GM21786 (cell line): ENCODE results near the gene MX1.
A peak's percentile ranks its signal among the peaks of the same experiment; 100 is the strongest.

Source experiments
- ATAC-seq: cut with Tn5 transposase; IDR thresholded peaks from one replicate; pipeline ENCODE4 v1.9.1; 2021; ENCODE audit not compliant: unreplicated experiment

MX1 gene, protein sequence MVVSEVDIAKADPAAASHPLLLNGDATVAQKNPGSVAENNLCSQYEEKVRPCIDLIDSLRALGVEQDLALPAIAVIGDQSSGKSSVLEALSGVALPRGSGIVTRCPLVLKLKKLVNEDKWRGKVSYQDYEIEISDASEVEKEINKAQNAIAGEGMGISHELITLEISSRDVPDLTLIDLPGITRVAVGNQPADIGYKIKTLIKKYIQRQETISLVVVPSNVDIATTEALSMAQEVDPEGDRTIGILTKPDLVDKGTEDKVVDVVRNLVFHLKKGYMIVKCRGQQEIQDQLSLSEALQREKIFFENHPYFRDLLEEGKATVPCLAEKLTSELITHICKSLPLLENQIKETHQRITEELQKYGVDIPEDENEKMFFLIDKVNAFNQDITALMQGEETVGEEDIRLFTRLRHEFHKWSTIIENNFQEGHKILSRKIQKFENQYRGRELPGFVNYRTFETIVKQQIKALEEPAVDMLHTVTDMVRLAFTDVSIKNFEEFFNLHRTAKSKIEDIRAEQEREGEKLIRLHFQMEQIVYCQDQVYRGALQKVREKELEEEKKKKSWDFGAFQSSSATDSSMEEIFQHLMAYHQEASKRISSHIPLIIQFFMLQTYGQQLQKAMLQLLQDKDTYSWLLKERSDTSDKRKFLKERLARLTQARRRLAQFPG

DNA sequence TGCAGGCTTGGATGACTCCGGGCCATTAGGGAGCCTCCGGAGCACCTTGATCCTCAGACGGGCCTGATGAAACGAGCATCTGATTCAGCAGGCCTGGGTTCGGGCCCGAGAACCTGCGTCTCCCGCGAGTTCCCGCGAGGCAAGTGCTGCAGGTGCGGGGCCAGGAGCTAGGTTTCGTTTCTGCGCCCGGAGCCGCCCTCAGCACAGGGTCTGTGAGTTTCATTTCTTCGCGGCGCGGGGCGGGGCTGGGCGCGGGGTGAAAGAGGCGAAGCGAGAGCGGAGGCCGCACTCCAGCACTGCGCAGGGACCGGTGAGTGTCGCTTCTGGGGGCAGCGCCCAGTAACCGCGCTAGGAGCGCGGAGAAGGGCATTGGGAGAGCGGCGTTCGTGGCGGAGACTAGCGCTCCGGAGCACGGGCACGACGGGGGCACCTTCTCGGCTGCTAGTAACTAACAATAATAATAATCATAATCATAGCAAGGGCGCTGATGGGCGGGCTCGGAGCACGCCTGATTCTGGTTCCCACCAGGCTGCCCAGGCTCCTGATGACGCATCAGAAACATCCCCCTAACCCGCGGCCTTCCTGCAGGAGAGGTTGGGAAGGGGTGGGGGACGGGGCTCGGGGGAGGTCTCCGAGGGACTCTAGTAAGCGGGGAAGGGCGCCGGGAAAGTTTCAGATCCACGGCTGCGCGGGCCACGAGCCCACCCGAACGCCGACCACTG is at the start of gene MX1:
Gene MX1, plus strand, starts transcription at position 286 of the 722 bp plus-strand sequence. CDS start 5,832 bp downstream, outside the sequence.
- ATAC-seq = peak; percentile 86

DNA sequence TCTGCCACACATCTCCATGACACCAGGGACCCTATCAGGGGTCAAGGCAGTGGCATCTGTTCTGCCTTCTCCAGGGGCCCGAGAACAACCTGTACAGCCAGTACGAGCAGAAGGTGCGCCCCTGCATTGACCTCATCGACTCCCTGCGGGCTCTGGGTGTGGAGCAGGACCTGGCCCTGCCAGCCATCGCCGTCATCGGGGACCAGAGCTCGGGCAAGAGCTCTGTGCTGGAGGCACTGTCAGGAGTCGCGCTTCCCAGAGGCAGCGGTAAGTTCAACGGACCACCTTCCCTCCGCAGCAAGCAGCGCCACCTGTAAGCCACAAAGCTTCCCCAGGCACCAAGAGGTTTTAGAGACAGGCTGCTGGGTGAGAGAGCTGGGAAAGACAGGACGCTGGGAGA is 48.3 kb upstream of the MX1 start:
- ATAC-seq = no peak

- no peak for ATAC-seq
Measured at GRCh38 chr21:41378849-41379248, 47.2 kb upstream of the MX1 start.

- ATAC-seq = no peak
Measured at GRCh38 chr21:41379901-41380300, 46.1 kb upstream of the MX1 start.

DNA sequence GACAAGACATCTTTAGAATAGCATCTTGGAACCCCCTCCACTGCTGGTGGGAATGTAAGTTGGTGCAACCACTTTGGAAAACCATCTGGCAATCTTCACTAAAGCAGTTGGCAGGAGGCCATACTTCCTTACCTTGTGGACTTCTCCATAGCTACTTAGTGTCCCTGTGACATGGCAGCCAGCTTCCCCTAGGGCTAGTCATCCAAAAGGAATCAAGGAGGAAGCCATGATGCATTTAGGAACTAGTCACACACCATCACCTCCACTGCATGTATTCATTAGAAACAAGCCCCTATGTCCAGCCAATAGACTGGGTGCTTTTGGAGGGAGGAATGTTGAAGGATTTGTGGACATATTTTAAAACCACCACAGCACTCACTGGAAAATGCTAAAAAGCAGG is 44.3 kb upstream of the MX1 start:
- no peak for ATAC-seq

GRCh38 chr21:41387042-41387819 is 38.8 kb upstream of the MX1 start:
- ATAC-seq = no peak

DNA sequence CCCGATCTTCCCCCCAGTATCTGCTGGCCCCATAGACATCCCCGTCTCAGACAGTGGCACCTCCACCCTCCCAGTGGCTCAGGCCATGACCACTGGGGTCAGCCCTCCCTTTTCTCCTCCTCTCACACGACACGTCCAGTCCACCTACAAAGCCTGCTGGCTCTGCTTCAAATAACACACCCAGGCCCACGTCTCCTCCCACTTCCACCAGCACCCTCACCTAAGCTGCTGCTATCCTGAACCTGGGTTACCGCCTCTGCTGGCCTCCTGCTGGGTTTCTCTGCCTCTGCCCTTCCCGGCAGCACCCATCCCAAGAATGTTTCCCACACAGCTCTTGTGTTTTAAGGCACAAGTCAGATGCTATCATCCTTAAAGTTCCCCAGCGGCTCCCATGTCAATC is 38.2 kb upstream of the MX1 start:
- ATAC-seq = no peak

DNA sequence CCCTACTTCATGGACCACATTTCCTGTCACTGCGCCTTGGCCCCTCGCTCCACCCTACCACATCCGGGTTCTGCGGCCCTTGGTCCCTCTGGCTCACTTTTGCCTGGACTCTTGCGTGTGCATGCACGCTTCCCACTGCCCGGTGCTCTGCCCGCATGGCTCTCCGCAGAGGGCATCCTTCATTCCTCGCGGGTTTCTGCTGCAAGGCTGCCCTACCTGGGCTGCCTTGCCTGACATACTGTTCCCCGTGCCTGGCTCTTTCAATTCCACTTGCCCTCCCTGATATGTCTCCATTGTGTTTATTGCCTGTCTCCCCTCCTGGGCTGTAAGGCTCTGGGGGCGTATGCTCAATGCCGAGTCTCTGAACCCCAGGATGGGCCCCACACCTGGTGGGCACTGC is 37.8 kb upstream of the MX1 start:
- no peak for ATAC-seq

GRCh38 chr21:41390043-41390639 is 35.9 kb upstream of the MX1 start:
- no peak for ATAC-seq

DNA sequence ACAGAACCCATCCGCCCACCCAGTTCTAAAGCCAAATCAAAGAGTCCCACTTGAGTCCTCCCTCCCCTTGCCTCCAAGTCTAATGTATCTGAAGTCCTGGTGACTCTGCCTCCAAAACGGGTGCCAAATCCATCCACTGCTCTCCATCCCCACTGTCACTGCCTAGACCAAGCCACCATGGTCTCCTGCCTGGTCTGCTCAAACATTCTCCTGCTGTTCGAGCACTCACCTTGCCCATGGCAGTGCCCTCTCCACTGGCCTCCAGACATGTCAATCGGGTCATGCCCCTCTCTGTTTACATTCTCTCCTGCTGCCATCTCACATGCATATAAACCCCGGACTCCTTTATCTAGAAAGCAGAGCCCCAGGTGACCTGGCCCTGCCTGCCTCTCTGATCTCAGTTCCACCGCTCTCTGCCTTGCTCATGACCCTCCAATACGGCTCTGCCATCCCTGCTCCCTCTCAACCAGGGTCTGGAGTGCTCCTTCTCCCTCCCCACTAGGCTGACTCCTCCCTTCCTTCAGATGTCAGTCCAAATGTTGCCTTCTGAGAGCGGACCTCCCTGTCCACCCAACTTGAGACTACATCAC is 32.1 kb upstream of the MX1 start:
- no peak for ATAC-seq

DNA sequence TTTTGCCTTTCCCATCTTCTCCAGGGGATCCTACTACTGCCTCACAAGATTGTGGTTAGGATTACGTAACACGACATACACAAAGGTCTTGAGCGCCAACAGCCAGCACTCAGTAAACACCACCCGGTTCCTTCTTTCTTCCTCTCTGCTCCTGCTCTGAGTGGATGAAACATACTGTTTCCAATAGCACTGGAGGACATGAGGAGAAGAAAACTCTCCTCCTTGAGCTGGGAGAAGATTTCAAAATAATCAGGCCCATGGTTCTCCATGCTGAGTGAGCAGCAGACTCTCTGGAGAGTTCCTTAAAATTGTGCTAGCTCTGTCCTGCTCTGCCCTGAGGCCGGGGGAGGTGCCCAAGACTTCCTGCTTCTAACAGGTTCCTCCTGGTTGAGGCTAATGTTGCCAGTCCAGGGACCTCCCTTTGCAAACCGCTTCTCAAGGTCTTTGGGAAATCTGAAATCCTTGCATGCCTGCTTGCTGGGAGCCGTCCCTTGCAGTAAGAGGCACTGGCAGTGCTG is 29.4 kb upstream of the MX1 start:
- ATAC-seq = no peak

DNA sequence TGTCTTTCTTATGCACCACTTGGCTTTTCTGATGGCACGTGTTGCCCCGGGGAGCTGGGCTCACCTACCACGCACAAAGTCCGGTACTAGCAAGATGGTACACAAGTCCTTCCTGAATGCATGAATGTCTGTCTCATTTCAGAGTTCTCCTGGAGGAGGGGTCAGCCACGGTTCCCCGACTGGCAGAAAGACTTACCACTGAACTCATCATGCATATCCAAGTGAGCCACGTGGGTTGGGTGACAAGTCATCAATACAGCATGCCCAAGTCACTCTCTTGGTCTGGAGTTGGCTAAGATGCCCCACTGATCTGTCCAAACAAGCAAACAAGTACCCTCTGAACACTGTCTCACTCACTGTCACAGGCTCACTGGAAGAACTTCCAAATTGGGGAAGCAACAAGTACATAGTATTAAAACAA is 28.6 kb upstream of the MX1 start:
- ATAC-seq = no peak

DNA sequence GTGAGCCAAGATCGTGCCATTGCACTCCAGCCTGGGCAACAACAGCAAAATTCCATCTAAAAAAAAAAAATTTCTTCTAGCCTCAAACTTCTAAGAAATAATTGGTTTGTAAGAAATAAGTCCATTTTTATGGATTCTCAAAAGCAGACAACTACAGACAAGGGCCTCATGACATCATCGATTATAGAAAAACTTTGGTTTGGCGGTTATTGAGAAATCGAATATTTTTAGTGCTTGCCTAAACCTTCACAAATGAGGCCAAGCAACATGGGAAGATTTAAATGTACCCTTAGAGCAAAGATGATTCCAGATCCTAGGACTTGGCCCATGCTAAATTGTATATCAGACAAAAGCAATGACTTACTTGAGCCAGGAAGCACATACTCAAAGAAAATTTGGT is 27.8 kb upstream of the MX1 start:
- no peak for ATAC-seq

DNA sequence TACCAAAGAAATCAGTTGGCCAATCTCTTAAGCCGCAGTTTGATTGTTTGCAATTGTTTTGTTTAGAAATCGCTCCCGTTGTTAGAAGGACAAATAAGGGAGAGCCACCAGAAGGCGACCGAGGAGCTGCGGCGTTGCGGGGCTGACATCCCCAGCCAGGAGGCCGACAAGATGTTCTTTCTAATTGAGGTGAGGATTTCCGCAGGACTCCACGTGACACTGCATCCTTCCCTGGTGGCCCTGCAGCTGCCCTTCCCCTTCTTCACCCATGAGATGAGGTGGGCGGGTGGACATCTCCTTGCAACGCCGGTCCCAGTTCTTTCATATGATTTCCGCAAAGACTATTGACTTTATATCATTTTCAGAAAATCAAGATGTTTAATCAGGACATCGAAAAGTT is 27.2 kb upstream of the MX1 start:
- ATAC-seq = no peak

DNA sequence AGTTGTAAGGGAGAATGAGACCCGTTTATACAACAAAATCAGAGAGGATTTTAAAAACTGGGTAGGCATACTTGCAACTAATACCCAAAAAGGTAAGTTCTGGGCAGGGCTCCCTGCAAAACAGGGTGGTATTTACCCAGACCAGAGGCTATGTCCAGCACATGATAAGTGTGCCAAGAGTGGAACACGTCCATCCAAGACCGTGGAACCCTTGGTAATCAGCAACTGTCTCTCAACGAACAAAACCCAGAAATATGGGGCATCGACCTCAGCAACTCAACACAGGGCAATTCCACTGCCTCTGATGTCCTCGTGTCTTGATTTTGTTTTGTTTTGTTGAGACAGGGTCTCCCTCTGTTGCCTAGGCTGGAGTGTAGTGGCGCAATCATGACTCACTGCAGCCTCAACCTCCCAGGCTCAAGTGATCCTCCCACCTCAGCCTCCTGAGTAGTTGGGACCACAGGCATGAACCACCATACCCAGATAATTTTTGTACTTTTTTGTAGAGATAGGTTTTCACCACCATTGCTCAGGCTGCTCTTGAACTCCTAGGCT is 26.7 kb upstream of the MX1 start:
- no peak for ATAC-seq

DNA sequence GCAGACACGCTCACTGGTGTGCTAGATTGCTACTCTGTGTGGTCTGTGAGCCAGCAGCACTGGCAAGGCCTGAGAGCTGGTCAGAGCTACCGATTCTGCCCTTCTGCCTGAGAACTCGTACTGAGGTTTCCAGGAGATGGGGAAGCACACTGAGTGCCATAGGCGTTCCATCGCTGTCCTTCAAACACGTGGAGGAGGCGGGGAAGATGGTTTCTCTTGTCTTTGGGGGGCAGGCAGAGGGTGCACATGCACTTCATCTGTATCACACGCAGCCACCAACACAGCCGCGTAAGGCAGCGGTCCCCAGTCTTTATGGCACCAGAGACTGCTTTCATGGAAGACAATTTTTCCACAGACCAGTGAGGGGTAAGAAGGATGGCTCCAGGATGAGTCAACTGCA is 23.8 kb upstream of the MX1 start:
- ATAC-seq = no peak

- ATAC-seq = no peak
Measured at GRCh38 chr21:41402796-41403195, 23.2 kb upstream of the MX1 start.

DNA sequence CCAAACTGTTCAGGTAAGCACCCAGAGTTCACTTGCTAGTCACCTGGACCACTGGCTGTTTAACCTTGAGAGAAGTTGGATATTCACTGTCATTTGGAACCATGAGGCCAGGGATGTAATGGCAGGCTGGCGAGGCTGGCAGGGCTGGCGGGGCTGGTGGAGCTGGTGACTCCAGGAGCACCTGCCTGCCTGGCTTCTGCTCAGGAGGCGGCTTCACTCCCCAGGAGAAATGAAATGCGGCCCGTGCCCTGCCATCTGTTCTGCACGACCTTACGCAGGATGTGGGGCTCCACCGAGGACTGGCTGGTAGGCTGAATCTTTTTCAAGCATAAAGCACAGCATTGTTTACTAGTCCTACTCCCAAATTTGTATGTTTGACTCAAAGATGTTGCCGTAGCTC is 22.7 kb upstream of the MX1 start:
- no peak for ATAC-seq

- ATAC-seq = no peak
Measured at GRCh38 chr21:41403966-41404365, 22.1 kb upstream of the MX1 start.

DNA sequence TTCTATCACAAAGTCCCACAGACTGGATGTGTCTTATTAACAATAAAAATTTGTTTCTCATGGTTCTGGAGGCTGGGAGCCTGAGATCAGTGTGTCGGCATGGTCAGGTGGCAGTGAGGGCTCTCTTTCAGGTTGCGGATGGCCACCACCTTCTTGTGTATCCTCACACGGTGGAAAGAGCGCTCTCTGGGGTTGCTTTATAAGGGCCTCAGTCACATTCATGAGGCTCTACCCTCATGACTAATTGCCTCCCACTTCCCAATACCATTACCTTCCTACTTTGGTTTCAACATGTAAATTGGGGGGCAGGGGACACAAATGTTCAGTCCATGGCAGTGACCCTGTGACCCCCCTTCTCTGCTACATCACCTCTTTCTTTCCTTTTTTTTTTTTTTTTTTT is 20.7 kb upstream of the MX1 start:
- ATAC-seq = no peak
